ENCODE results near the gene SINHCAF.

- TF ChIP-seq CTCF (IDR thresholded peaks at IDR 0.05; ENCODE audit: low read depth, low read length, poor library complexity, severe bottlenecking) (no peak), EZH2phosphoT487 (IDR thresholded peaks at IDR 0.05; ENCODE audit: borderline replicate concordance, low read length) (no peak)
Measured at GRCh38 chr12:31317471-31318395, 8.2 kb downstream of the SINHCAF start.
